LNCaP clone FGC (cell line): ENCODE measurements around the gene BNIP3.
A peak's percentile ranks its signal among the peaks of the same experiment; 100 is the strongest.

Source experiments
- DNase-seq: peaks from one replicate; pipeline ENCODE4 v3.0.0-alpha.2; 2011; ENCODE audit warnings: low read depth
- H3K4me3 ChIP-seq: 2 replicates; pipeline ENCODE4 v1.5.1; 2011; ENCODE audit warnings: mild to moderate bottlenecking, low read depth, low read length, control low read depth
- CTCF ChIP-seq: IDR thresholded peaks from 2 replicates; pipeline ENCODE4 v1.5.1; 2012; ENCODE audit warnings: mild to moderate bottlenecking; ENCODE audit not compliant: control insufficient read depth, insufficient read depth; ENCODE audit errors: extremely low read depth

Gene BNIP3

GRCh38 chr10:132003282-132003924 lies 21.7 kb upstream of the BNIP3 start:
- no peak overlapping the region for H3K4me3 ChIP-seq
- TF ChIP-seq CTCF: no peak
- no peak for DNase-seq

DNA sequence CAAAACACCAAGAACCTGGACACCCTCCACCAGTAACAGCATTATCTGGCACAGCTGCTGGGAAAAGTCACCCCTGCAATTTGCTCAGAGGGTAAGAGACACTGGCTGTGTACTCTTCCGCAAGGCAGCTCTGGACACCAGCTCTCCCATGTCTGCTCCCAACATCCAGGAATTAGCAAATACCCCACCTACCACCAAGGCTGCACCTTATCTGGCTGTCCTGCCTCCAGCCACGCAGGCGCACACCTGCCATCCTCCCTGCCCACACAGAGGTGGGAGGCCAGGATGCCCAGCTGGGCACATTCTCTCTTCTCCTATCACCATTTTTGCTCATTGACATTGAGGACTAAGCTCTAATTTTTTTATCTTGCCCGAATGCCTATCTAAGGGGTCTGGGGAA lies 20.3 kb upstream of the BNIP3 start:
- H3K4me3 ChIP-seq: no peak overlapping the region
- TF ChIP-seq CTCF: no peak
- no peak for DNase-seq

DNA sequence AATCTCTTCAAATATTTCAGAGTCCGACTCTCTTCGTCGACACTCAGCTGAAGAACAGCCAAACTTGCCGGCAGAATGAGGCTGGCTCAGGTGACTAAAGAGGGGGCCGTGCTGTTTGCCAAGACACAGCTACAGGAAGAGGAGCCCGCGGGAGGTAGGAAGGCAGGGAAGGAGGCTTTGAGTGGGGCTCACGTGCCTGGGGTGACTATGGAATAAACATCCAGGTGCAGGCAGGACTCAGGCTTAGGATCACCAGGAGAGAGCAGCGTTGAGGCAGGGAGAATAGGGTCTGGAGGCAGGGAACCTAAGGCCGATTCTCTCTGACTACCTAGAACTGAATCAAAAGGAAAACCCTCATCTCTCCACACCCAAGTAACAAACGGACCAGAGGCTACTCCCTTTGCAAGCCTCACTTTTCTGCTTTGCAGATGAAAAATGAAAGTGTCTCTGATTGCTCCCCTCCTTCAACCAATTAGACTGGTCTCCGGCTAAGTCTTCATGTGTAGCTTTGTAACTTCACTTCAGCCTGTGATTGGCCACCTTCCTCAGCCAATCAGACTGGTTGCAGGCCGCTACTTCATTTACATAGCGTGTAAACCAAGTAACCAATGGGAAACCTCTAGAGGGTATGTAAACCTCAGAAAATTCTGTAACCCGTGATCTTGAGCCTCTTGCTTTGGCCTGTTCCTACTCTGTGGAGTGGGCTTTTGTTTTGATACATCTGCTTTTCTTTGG lies 19.7 kb upstream of the BNIP3 start:
- no peak overlapping the region for H3K4me3 ChIP-seq
- no peak for DNase-seq
- peak; percentile 74 for TF ChIP-seq CTCF

DNA sequence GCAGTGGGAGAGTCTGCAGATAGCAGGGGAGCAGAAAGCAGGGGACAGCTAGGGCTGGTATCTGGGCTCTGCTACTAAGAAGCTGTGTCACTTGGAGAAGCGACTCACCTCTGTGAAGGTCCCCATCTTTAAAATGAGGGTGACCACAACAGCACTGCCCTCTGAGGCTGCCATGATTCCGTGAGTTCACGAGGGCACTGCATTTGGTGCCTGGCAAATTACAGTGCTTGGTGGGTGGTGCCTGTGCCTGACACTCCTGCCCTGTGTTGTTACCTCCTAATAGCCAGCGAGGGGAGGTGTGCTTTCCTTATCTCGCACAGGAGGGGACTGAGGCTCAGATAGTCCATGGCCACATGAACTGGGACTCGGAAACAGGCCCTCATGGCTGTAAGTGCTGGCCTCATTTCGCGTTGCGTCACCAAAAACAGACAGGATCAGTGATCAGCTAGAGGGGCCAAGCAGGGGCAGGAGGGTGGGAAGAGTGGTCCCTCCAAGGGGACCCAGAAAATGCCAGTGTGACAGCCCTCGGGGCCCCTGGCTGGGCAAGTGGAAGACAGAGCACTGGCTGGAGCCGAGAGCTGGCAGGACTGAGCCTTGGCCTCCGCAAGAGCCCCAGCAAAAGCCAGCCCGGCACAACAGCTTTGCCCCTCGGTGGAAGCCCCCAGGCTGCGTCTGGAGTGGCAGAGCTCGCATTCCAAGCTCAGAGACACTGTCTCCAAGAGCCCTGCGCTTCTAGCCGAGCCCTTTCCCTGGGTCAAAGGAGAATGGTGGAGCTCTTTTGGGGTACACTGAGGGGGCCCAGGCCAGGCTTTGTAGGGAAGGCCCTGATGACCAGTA lies 17.3 kb upstream of the BNIP3 start:
- no peak overlapping the region for H3K4me3 ChIP-seq
- DNase-seq: no peak
- TF ChIP-seq CTCF: no peak

DNA sequence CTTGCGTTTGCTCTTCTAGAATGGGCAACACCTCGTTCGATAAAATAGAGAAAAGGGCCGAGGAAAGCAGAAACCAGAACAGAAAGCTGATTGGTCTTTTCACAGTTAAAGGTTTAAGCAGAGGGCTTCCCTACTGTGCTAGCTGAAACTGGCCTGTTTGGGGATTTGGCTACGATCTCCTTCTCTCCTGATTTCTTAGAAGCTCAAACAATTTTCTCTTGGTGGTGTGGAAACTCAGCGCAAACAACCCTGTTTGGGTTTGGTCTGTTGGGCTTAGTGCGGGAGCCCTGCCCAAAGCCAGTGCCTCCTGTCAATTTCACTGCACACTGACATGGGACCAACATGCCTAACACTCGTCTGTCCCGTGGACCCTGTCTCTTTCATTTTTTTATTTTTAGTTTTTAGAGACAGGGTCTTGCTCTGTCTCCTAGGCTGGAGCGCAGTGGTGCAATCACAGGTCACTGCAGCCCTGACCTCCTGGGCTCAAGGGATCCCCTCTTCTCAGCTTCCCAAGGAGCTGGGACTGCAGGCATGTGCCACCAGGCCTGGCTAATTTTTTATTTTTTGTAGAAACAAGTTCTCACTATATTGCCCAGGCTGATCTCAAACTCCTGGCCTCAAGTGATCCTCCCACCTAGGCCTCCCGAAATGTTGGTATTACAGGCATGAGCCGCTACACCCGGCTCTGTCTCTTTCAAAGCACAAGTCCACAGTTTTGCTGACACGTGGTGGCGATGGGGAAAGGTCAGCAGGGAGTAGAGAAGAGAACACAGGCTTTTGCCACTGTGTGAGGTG lies 16.5 kb upstream of the BNIP3 start:
- no peak overlapping the region for H3K4me3 ChIP-seq
- no peak for TF ChIP-seq CTCF
- DNase-seq: no peak

GRCh38 chr10:131997366-131998049 lies 15.8 kb upstream of the BNIP3 start:
- peak; percentile 86 for DNase-seq
- no peak for TF ChIP-seq CTCF
- no peak overlapping the region for H3K4me3 ChIP-seq
